HEK293 (cell line): ENCODE data around the gene XPNPEP1.

ENCODE experiments used
- CTCF ChIA-PET: fragments of 350-600 bp; formaldehyde crosslinking; extraction: SDS; loops from one replicate; lab custom pipeline; 2021; ENCODE audit warnings: antibody characterized with exemption; lab: Yijun Ruan, JAX
- POLR2A ChIA-PET: fragments of 300-600 bp; formaldehyde crosslinking; extraction: SDS; loops from one replicate; lab custom pipeline; 2020; ENCODE audit warnings: antibody characterized with exemption, inconsistent platforms; lab: Yijun Ruan, JAX
- H3K27ac ChIP-seq: fragments of 200-500 bp; sonication (Bioruptor generic); 2 replicates; pipeline ENCODE4 v1.5.1; 2014; ENCODE audit warnings: low read depth, low read length, control low read depth, inconsistent platforms; ENCODE audit errors: extremely low read depth
- H3K36me3 ChIP-seq, 2 experiments: fragments of 200-500 bp in 1 of 2; sonication (Bioruptor generic) in 1 of 2; 1 replicate in 1 of 2; 2 replicates in 1 of 2; pipeline ENCODE4 v1.5.1; 2014 to 2017; ENCODE audit warnings: inconsistent platforms in 2 of 2, low read length in 2 of 2; ENCODE audit not compliant: control insufficient read depth in 2 of 2, insufficient read depth in 1 of 2
- H3K4me1 ChIP-seq: fragments of 200-500 bp; sonication (Bioruptor generic); 2 replicates; pipeline ENCODE4 v1.5.1; 2014; ENCODE audit warnings: mild to moderate bottlenecking, low read length, inconsistent platforms; ENCODE audit not compliant: control insufficient read depth, insufficient read depth
- H3K4me3 ChIP-seq: 2 replicates; pipeline ENCODE4 v1.5.1; 2011; ENCODE audit warnings: low read depth, mild to moderate bottlenecking, control low read depth, low read length, moderate library complexity
- H3K9me3 ChIP-seq: fragments of 200-500 bp; sonication (Bioruptor generic); 2 replicates; pipeline ENCODE4 v1.5.1; 2014; ENCODE audit warnings: low read depth, low read length, inconsistent platforms; ENCODE audit not compliant: control insufficient read depth, insufficient read depth
- GLI4 ChIP-seq: fragments of 450-650 bp; formaldehyde crosslinking; IDR thresholded peaks from 2 replicates; pipeline ENCODE4 v1.5.1; 2016; ENCODE audit warnings: missing biosample characterization, missing genetic modification characterization
- WT1 ChIP-seq: fragments of 450-650 bp; formaldehyde crosslinking; IDR thresholded peaks from 2 replicates; pipeline ENCODE4 v1.5.1; 2016; ENCODE audit warnings: missing biosample characterization, missing genetic modification characterization
- ZBTB17 ChIP-seq: fragments of 450-650 bp; formaldehyde crosslinking; IDR thresholded peaks from 2 replicates; pipeline ENCODE4 v1.5.1; 2016; ENCODE audit warnings: missing biosample characterization, missing genetic modification characterization
- ZBTB8A ChIP-seq: fragments of 450-650 bp; formaldehyde crosslinking; IDR thresholded peaks from 2 replicates; pipeline ENCODE4 v1.5.1; 2016; ENCODE audit warnings: missing biosample characterization, missing genetic modification characterization
- ZNF2 ChIP-seq: fragments of 450-650 bp; formaldehyde crosslinking; IDR thresholded peaks from 2 replicates; pipeline ENCODE4 v1.5.1; 2016; ENCODE audit warnings: missing biosample characterization, missing genetic modification characterization
- ZNF214 ChIP-seq: fragments of 450-650 bp; formaldehyde crosslinking; IDR thresholded peaks from 2 replicates; pipeline ENCODE4 v1.5.1; 2017; ENCODE audit warnings: missing biosample characterization, mild to moderate bottlenecking, missing genetic modification characterization, borderline replicate concordance
- ZNF335 ChIP-seq: fragments of 450-650 bp; formaldehyde crosslinking; conservative IDR thresholded peaks from 2 replicates; pipeline ENCODE4 v1.5.1; 2016; ENCODE audit warnings: missing biosample characterization, missing genetic modification characterization
- ZNF391 ChIP-seq: fragments of 450-650 bp; formaldehyde crosslinking; IDR thresholded peaks from 2 replicates; pipeline ENCODE4 v1.5.1; 2016; ENCODE audit warnings: low read depth, missing biosample characterization, missing genetic modification characterization, borderline replicate concordance
- ZNF416 ChIP-seq: fragments of 450-650 bp; formaldehyde crosslinking; IDR thresholded peaks from 2 replicates; pipeline ENCODE4 v1.5.1; 2016; ENCODE audit warnings: missing biosample characterization, missing genetic modification characterization
- ZNF548 ChIP-seq: fragments of 450-650 bp; formaldehyde crosslinking; IDR thresholded peaks from 2 replicates; pipeline ENCODE4 v1.5.1; 2016; ENCODE audit warnings: missing biosample characterization, missing genetic modification characterization
- ZNF596 ChIP-seq: fragments of 450-650 bp; IDR thresholded peaks from 2 replicates; pipeline ENCODE4 v1.5.0; 2018; ENCODE audit warnings: missing biosample characterization, mild to moderate bottlenecking, missing genetic modification characterization, moderate library complexity
- ZNF654 ChIP-seq: fragments of 450-650 bp; formaldehyde crosslinking; IDR thresholded peaks from 2 replicates; pipeline ENCODE4 v1.5.1; 2016; ENCODE audit warnings: low read depth, missing biosample characterization, missing genetic modification characterization
- ZNF791 ChIP-seq: fragments of 450-650 bp; formaldehyde crosslinking; IDR thresholded peaks from 2 replicates; pipeline ENCODE4 v1.5.1; 2016; ENCODE audit warnings: missing biosample characterization, missing genetic modification characterization
- TF ChIP-seq, protein P1 (sequence below): fragments of 450-650 bp; formaldehyde crosslinking; IDR thresholded peaks from 2 replicates; pipeline ENCODE4 v1.5.1; 2016; ENCODE audit warnings: missing biosample characterization, missing genetic modification characterization
- TF ChIP-seq, protein P2 (sequence below): fragments of 450-650 bp; formaldehyde crosslinking; IDR thresholded peaks from 2 replicates; pipeline ENCODE4 v1.5.1; 2016; ENCODE audit warnings: missing biosample characterization, missing genetic modification characterization
- TF ChIP-seq, protein P3 (sequence below): fragments of 450-650 bp; formaldehyde crosslinking; IDR thresholded peaks from 2 replicates; pipeline ENCODE4 v1.5.1; 2016; ENCODE audit warnings: missing biosample characterization, missing genetic modification characterization
- TF ChIP-seq, protein P4 (sequence below): fragments of 450-650 bp; formaldehyde crosslinking; IDR thresholded peaks from 2 replicates; pipeline ENCODE4 v1.5.1; 2017; ENCODE audit warnings: missing biosample characterization, missing genetic modification characterization
- TF ChIP-seq, protein P5 (sequence below): fragments of 450-650 bp; formaldehyde crosslinking; IDR thresholded peaks from 2 replicates; pipeline ENCODE4 v1.5.1; 2016; ENCODE audit warnings: missing biosample characterization, missing genetic modification characterization, low read depth
- TF ChIP-seq, protein P6 (sequence below): fragments of 450-650 bp; formaldehyde crosslinking; IDR thresholded peaks from 2 replicates; pipeline ENCODE4 v1.5.1; 2017; ENCODE audit warnings: missing biosample characterization, missing genetic modification characterization

XPNPEP1 gene

DNA sequence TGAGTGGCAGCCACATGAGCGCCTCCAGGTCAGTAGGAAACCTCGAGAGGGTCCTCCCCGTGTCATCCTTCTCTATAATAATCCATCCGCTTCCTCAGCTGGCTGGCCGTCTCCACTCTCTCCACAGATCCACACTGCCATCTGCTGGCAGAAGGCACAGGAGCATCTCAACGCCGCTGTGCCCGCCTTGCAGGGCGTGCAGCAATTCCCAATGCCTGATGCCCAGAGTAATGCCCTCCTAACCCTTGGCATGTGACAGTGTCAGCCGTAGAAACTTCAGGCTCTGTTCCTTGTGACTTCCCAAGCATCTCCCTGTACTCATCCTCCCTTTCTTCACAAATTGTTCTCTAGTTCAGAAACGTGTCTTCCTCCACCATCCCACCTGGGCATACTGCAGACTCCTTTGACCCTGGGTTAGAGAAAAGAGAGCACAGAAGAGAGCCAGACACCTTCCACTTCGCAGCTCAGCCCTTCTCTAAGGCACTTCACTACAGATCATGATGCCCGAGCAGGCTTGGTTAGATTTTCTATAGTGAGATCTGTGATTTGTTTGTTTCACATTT lies 70.8 kb downstream of the XPNPEP1 start:
- H3K4me3 ChIP-seq: no peak overlapping the region
- H3K27ac ChIP-seq: no peak overlapping the region
- ChIA-PET POLR2A (interaction anchor here (0.6 kb wide), 2 partner anchors 155 to 1341 kb away, joined by 3 read pairs; partner anchors contain the start of gene ADD3), CTCF (interaction anchor here (0.6 to 1.8 kb wide), 11 partner anchors 10 to 553 kb away, joined by 3 to 8 read pairs (median 3); no protein-coding TSS in a partner anchor)
- TF ChIP-seq, protein P1, sequence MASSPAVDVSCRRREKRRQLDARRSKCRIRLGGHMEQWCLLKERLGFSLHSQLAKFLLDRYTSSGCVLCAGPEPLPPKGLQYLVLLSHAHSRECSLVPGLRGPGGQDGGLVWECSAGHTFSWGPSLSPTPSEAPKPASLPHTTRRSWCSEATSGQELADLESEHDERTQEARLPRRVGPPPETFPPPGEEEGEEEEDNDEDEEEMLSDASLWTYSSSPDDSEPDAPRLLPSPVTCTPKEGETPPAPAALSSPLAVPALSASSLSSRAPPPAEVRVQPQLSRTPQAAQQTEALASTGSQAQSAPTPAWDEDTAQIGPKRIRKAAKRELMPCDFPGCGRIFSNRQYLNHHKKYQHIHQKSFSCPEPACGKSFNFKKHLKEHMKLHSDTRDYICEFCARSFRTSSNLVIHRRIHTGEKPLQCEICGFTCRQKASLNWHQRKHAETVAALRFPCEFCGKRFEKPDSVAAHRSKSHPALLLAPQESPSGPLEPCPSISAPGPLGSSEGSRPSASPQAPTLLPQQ (tag by site-specific recombination): 0 out of 2 replicates have a peak, but pooled peaks have one; percentile 16
- TF ChIP-seq ZNF214 (tag by site-specific recombination) (no peak), ZNF654 (tag by site-specific recombination) (peak; percentile 99), ZNF335 (tag by site-specific recombination) (peak; percentile 43), ZNF391 (no peak), ZBTB17 (peak; percentile 71), ZNF791 (tag by site-specific recombination) (no peak), ZNF416 (no peak), ZBTB8A (tag by site-specific recombination) (no peak), ZNF2 (peak; percentile 82; the same call in 1 of the 2 replicates)
- TF ChIP-seq, protein P2, sequence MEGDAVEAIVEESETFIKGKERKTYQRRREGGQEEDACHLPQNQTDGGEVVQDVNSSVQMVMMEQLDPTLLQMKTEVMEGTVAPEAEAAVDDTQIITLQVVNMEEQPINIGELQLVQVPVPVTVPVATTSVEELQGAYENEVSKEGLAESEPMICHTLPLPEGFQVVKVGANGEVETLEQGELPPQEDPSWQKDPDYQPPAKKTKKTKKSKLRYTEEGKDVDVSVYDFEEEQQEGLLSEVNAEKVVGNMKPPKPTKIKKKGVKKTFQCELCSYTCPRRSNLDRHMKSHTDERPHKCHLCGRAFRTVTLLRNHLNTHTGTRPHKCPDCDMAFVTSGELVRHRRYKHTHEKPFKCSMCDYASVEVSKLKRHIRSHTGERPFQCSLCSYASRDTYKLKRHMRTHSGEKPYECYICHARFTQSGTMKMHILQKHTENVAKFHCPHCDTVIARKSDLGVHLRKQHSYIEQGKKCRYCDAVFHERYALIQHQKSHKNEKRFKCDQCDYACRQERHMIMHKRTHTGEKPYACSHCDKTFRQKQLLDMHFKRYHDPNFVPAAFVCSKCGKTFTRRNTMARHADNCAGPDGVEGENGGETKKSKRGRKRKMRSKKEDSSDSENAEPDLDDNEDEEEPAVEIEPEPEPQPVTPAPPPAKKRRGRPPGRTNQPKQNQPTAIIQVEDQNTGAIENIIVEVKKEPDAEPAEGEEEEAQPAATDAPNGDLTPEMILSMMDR (tag by site-specific recombination): peak; percentile 94
- TF ChIP-seq, protein P3, sequence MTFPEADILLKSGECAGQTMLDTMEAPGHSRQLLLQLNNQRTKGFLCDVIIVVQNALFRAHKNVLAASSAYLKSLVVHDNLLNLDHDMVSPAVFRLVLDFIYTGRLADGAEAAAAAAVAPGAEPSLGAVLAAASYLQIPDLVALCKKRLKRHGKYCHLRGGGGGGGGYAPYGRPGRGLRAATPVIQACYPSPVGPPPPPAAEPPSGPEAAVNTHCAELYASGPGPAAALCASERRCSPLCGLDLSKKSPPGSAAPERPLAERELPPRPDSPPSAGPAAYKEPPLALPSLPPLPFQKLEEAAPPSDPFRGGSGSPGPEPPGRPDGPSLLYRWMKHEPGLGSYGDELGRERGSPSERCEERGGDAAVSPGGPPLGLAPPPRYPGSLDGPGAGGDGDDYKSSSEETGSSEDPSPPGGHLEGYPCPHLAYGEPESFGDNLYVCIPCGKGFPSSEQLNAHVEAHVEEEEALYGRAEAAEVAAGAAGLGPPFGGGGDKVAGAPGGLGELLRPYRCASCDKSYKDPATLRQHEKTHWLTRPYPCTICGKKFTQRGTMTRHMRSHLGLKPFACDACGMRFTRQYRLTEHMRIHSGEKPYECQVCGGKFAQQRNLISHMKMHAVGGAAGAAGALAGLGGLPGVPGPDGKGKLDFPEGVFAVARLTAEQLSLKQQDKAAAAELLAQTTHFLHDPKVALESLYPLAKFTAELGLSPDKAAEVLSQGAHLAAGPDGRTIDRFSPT (tag by site-specific recombination): no peak; the same call in 1 of the 2 replicates
- TF ChIP-seq, protein P4, sequence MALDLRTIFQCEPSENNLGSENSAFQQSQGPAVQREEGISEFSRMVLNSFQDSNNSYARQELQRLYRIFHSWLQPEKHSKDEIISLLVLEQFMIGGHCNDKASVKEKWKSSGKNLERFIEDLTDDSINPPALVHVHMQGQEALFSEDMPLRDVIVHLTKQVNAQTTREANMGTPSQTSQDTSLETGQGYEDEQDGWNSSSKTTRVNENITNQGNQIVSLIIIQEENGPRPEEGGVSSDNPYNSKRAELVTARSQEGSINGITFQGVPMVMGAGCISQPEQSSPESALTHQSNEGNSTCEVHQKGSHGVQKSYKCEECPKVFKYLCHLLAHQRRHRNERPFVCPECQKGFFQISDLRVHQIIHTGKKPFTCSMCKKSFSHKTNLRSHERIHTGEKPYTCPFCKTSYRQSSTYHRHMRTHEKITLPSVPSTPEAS: no peak
- no peaks in the 10 kb centered on the region for H3K36me3 ChIP-seq
- H3K9me3 ChIP-seq: no peaks in the 10 kb centered on the region
- no peaks in the 10 kb centered on the region for H3K4me1 ChIP-seq

DNA sequence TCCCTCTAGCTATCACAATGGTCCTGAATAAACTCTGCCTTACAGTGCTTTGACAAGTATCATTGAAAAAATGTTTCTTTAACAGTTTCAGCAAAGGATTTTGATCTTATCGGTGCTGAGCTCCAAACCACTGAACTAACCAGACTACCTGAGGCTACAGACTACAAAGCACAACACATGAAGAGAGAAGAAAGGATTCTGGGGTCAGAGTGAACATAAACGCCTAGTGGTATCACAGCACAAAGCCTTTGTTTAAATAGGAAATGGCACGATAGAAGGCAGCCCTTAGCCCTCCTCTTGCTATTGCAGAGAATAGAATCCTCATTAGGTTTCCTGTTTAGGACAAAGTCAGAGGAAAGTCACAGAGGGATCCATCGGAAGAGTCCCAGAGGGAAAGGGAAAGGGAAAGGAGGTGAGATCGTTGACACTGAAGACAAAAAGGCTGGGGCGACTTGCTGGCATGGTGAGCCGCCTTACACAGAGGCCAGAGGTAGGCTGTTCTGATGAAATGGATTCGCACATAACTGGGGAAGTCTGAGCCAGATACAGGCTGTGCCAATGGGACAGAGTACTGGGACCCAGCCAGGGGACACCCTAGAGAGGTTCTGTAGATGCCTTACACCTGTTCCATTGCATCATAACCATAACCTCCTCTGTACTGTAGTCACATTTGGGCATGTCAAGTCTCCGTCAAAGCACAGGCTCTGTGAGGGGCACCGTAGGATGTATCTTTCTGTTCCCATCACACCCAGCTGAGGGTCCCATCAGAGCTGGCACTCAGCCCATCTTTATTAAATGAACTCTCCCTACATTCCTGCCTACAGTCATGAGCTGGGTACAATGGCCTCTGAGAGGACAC lies 71.5 kb downstream of the XPNPEP1 start:
- Histone ChIP-seq H3K4me3 (no peak overlapping the region), H3K27ac (no peak overlapping the region), H3K4me1 (no peaks in the 10 kb centered on the region), H3K36me3 (no peaks in the 10 kb centered on the region), H3K9me3 (no peaks in the 10 kb centered on the region)
- TF ChIP-seq, protein P1 (tag by site-specific recombination): 0 out of 2 replicates have a peak, but pooled peaks have one; percentile 6
- no peak for TF ChIP-seq GLI4
- no peak for TF ChIP-seq ZNF596
- TF ChIP-seq, protein P5, sequence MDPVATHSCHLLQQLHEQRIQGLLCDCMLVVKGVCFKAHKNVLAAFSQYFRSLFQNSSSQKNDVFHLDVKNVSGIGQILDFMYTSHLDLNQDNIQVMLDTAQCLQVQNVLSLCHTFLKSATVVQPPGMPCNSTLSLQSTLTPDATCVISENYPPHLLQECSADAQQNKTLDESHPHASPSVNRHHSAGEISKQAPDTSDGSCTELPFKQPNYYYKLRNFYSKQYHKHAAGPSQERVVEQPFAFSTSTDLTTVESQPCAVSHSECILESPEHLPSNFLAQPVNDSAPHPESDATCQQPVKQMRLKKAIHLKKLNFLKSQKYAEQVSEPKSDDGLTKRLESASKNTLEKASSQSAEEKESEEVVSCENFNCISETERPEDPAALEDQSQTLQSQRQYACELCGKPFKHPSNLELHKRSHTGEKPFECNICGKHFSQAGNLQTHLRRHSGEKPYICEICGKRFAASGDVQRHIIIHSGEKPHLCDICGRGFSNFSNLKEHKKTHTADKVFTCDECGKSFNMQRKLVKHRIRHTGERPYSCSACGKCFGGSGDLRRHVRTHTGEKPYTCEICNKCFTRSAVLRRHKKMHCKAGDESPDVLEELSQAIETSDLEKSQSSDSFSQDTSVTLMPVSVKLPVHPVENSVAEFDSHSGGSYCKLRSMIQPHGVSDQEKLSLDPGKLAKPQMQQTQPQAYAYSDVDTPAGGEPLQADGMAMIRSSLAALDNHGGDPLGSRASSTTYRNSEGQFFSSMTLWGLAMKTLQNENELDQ: no peak
- no peak for TF ChIP-seq ZNF548 (tag by site-specific recombination)
- no peak for TF ChIP-seq WT1 (tag by site-specific recombination)
- TF ChIP-seq, protein P6, sequence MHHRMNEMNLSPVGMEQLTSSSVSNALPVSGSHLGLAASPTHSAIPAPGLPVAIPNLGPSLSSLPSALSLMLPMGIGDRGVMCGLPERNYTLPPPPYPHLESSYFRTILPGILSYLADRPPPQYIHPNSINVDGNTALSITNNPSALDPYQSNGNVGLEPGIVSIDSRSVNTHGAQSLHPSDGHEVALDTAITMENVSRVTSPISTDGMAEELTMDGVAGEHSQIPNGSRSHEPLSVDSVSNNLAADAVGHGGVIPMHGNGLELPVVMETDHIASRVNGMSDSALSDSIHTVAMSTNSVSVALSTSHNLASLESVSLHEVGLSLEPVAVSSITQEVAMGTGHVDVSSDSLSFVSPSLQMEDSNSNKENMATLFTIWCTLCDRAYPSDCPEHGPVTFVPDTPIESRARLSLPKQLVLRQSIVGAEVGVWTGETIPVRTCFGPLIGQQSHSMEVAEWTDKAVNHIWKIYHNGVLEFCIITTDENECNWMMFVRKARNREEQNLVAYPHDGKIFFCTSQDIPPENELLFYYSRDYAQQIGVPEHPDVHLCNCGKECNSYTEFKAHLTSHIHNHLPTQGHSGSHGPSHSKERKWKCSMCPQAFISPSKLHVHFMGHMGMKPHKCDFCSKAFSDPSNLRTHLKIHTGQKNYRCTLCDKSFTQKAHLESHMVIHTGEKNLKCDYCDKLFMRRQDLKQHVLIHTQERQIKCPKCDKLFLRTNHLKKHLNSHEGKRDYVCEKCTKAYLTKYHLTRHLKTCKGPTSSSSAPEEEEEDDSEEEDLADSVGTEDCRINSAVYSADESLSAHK (tag by site-specific recombination): no peak
- ChIA-PET CTCF (interaction anchor here (0.6 to 1.8 kb wide), 11 partner anchors 9 to 395 kb away, joined by 3 to 8 read pairs (median 4); no protein-coding TSS in a partner anchor), POLR2A (interaction anchor here (0.6 kb wide), 2 partner anchors 121 to 1340 kb away, joined by 3 to 4 read pairs; no protein-coding TSS in a partner anchor)
